ENCODE results near the gene TMC5.
"Not testable (repeated sequence)": the region's sequence is repeated elsewhere in the genome, so short reads cannot be mapped to it uniquely, and the experiment has no call there.

TMC5 gene

DNA sequence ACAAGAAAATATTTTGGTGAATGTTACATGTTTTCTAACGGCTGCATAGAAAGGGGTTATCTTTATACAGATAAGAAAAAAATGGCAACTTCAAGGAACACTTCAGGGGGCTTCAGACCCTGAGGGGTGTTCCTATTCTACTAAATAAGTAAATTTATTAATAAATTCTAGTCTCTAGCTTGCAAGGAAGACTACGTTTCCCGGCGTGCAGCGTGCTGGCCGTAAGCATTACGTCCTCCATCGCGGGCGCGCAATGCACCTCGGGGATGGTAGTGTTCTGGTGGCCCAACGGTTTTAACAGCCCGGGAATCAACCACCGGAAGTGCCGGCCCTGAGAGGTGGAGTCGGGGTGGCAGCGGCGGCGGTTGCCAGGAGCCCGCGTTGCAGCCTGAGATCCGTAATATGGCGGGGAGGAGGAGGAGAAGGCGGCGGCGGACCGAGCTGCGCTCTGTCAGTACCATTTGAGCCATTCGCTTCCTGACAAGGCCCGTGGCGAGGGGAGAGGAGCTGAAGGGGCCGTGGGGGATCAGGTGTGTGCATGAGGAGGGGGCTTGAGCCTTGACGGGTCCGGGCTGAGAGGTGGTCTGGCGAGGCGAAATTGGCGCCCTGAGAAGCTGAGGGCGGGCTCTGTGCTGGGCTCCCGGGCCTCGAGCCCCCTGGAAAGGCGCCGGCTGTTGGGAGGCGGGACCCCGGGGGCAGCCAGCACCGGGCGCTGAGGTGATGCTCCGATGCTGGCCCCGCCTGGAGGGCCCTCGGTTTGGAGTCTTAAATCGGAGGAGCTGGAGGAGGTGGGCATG, 106.1 kb downstream of the TMC5 start, which contains the start of gene CCP110:
TSS of gene CCP110 (plus strand) at position 384 of the 797 bp plus-strand sequence. CDS start 3,940 bp downstream, outside the sequence.
- peak within 1 kb of the TSS; percentile 85 to 97 for H3K4me3 ChIP-seq (ENCODE audit: low read depth in 1 of 2, low read length in 2 of 2)
- peaks cover 8 to 11% of the 10 kb centered on the region in 2 donors for H3K36me3 ChIP-seq (ENCODE audit: control insufficient read depth in 1 of 2, insufficient read depth in 2 of 2, low read length in 2 of 2)
- H3K27ac ChIP-seq (ENCODE audit: low read length) = peak within 1 kb of the TSS; percentile 35
- peaks cover 0 to 32% of the 10 kb centered on the region in 2 donors for H3K4me1 ChIP-seq (ENCODE audit: control insufficient read depth in 1 of 2, insufficient read depth in 2 of 2, low read length in 2 of 2)
- H3K9me3 ChIP-seq (ENCODE audit: control insufficient read depth in 1 of 2, low read length in 2 of 2) = no peaks in the 10 kb centered on the region
- no peaks in the 10 kb centered on the region for H3K27me3 ChIP-seq (ENCODE audit: low read depth, low read length)

GRCh38 chr16:19524356-19524615, 106.6 kb downstream of the TMC5 start:
- H3K4me3 ChIP-seq (ENCODE audit: low read depth in 1 of 2, low read length in 2 of 2) = peak overlapping the region; percentile 85 to 97
- H3K27ac ChIP-seq (ENCODE audit: low read length) = peak overlapping the region; percentile 35
- peaks cover 11 to 13% of the 10 kb centered on the region in 2 donors for H3K36me3 ChIP-seq (ENCODE audit: control insufficient read depth in 1 of 2, insufficient read depth in 2 of 2, low read length in 2 of 2)
- H3K9me3 ChIP-seq (ENCODE audit: control insufficient read depth in 1 of 2, low read length in 2 of 2) = no peaks in the 10 kb centered on the region
- H3K27me3 ChIP-seq (ENCODE audit: low read depth, low read length) = no peaks in the 10 kb centered on the region
- H3K4me1 ChIP-seq (ENCODE audit: control insufficient read depth in 1 of 2, insufficient read depth in 2 of 2, low read length in 2 of 2) = peaks cover 0 to 32% of the 10 kb centered on the region in 2 donors

DNA sequence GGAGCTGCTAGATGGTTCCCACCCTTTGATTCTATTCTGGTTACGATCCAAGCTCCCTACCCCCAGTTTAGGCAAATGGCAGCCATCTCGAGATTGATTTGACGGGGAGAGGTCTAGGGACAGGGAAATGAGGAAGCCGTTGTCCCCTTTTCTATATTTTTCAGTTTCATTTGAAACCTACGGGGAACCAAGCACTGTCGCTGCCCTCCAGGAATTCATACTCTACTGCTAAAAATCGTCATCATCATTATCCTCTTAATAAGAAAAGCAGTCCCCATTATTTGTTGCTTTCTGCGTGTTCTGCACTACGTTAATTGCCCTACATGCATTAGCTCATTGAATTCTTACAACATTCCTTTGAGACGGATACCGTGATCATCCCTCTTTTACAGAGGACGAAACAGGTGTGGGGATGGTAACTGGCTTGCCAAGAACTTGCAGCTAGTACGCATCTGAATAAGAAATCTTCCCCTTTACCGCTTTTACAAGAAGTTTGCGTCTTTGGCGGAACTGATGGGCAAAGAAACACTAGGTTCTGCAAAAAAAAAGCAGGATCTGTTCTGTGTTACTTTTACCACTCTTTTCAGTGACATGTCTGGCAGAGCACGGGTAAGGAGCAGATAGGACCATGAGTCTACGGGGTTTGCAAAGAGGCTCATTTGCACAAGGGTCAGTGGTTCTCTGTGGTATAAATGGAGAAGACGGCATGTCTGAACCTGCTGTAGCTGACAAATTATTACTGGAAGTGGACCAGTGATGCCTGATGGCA, 107.1 kb downstream of the TMC5 start:
- Histone ChIP-seq H3K36me3 (ENCODE audit: control insufficient read depth in 1 of 2, insufficient read depth in 2 of 2, low read length in 2 of 2) (peaks cover 11 to 13% of the 10 kb centered on the region in 2 donors), H3K4me3 (ENCODE audit: low read depth in 1 of 2, low read length in 2 of 2) (peak overlapping the region; percentile 85 to 97), H3K27ac (ENCODE audit: low read length) (peak overlapping the region; percentile 35), H3K4me1 (ENCODE audit: control insufficient read depth in 1 of 2, insufficient read depth in 2 of 2, low read length in 2 of 2) (peaks cover 0 to 32% of the 10 kb centered on the region in 2 donors), H3K9me3 (ENCODE audit: control insufficient read depth in 1 of 2, low read length in 2 of 2) (no peaks in the 10 kb centered on the region), H3K27me3 (ENCODE audit: low read depth, low read length) (no peaks in the 10 kb centered on the region)

DNA sequence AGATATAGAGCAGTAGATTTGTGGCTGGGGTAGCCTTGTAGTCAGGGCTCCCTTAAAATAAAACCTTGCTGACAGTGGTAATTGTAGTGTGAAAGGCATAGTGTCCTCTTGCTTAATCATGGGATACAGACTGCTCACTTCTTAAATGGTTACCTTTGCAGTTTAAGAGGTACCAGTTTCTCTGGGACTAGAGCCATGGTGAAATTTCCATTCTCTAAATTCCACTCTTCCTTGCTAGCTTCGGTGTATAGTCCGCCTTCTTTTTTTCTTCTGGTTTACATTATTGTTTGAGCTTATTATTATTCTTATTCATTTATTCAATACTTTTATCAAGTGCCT, 107.7 kb downstream of the TMC5 start:
- Histone ChIP-seq H3K4me3 (ENCODE audit: low read depth in 1 of 2, low read length in 2 of 2) (peak overlapping the region; percentile 85 to 97), H3K27ac (ENCODE audit: low read length) (no peak overlapping the region), H3K27me3 (ENCODE audit: low read depth, low read length) (no peaks in the 10 kb centered on the region), H3K9me3 (ENCODE audit: control insufficient read depth in 1 of 2, low read length in 2 of 2) (no peaks in the 10 kb centered on the region), H3K4me1 (ENCODE audit: control insufficient read depth in 1 of 2, insufficient read depth in 2 of 2, low read length in 2 of 2) (peaks cover 0 to 27% of the 10 kb centered on the region in 2 donors), H3K36me3 (ENCODE audit: control insufficient read depth in 1 of 2, insufficient read depth in 2 of 2, low read length in 2 of 2) (peaks cover 11 to 13% of the 10 kb centered on the region in 2 donors)

DNA sequence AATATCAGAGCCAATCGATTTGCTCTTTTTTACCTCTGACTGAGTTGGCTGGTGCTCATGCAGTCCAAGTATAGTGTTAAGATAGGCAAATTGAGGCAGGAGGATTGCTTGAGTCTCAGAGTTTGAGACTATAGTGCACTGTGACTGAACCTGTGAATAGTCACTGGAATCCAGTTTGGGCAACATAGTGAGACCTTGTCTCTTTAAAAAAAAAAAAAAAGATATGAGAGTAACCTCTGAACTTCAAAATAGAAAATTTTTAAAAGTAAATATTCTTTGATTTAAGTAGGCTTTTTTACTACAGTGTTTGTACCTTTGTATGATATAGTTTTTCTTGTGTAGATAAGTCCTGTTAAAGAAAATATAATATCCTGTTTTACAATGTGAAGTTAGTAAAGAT, 109.5 kb downstream of the TMC5 start:
- no peaks in the 10 kb centered on the region for H3K27me3 ChIP-seq (ENCODE audit: low read depth, low read length)
- H3K4me1 ChIP-seq (ENCODE audit: control insufficient read depth in 1 of 2, insufficient read depth in 2 of 2, low read length in 2 of 2) = peaks cover 0 to 17% of the 10 kb centered on the region in 2 donors
- no peaks in the 10 kb centered on the region for H3K9me3 ChIP-seq (ENCODE audit: control insufficient read depth in 1 of 2, low read length in 2 of 2)
- H3K36me3 ChIP-seq (ENCODE audit: control insufficient read depth in 1 of 2, insufficient read depth in 2 of 2, low read length in 2 of 2) = peaks cover 11 to 13% of the 10 kb centered on the region in 2 donors
- no peak overlapping the region for H3K27ac ChIP-seq (ENCODE audit: low read length)
- no peak overlapping the region for H3K4me3 ChIP-seq (ENCODE audit: low read depth in 1 of 2, low read length in 2 of 2)

DNA sequence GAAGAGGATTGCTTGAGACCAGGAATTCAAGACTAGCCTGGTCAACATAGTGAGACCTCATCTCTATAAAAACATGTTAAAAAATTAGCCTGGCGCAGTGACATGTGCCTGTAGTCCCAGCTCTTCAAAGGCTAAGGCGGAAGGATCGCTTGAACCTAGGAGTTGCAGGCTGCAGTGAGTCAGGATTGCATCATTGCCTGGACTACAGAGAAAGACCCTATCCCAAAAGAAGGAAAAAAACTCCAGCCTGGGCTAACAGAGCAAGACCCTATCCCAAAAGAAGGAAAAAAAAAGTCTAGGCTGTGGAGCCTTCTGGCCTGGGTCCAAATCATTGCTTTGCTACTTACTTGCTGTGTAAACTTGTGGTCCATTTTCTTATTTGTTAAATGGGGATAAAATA, 111.0 kb downstream of the TMC5 start:
- Histone ChIP-seq H3K4me1 (ENCODE audit: control insufficient read depth in 1 of 2, insufficient read depth in 2 of 2, low read length in 2 of 2) (peaks cover 0 to 12% of the 10 kb centered on the region in 2 donors), H3K27ac (ENCODE audit: low read length) (no peak overlapping the region), H3K27me3 (ENCODE audit: low read depth, low read length) (no peaks in the 10 kb centered on the region), H3K9me3 (ENCODE audit: control insufficient read depth in 1 of 2, low read length in 2 of 2) (no peaks in the 10 kb centered on the region), H3K4me3 (ENCODE audit: low read depth in 1 of 2, low read length in 2 of 2) (no peak overlapping the region), H3K36me3 (ENCODE audit: control insufficient read depth in 1 of 2, insufficient read depth in 2 of 2, low read length in 2 of 2) (peaks cover 11 to 18% of the 10 kb centered on the region in 2 donors)

DNA sequence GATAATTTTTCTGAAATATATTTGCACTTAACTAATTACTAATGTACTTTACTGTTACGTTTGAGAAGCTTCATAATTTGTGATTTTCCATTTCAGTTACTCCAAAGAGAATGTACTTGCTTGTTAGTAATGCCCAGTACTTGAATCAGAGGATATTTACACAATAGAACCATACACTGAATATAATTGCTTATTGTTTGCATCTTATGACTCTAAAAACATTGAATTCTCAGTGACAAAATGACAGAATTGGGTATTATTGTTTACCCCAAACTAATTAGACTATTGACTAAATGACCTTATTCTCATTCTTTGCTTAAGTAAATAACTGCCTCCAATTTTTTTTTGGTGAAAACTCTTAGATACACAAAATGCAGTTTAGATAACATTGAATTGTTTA, 114.9 kb downstream of the TMC5 start:
- Histone ChIP-seq H3K4me1 (ENCODE audit: control insufficient read depth in 1 of 2, insufficient read depth in 2 of 2, low read length in 2 of 2) (no peaks in the 10 kb centered on the region), H3K4me3 (ENCODE audit: low read depth in 1 of 2, low read length in 2 of 2) (no peak overlapping the region), H3K9me3 (ENCODE audit: control insufficient read depth in 1 of 2, low read length in 2 of 2) (no peaks in the 10 kb centered on the region), H3K27me3 (ENCODE audit: low read depth, low read length) (no peaks in the 10 kb centered on the region), H3K36me3 (ENCODE audit: control insufficient read depth in 1 of 2, insufficient read depth in 2 of 2, low read length in 2 of 2) (peaks cover 24% of the 10 kb centered on the region in 2 donors), H3K27ac (ENCODE audit: low read length) (no peak overlapping the region)

DNA sequence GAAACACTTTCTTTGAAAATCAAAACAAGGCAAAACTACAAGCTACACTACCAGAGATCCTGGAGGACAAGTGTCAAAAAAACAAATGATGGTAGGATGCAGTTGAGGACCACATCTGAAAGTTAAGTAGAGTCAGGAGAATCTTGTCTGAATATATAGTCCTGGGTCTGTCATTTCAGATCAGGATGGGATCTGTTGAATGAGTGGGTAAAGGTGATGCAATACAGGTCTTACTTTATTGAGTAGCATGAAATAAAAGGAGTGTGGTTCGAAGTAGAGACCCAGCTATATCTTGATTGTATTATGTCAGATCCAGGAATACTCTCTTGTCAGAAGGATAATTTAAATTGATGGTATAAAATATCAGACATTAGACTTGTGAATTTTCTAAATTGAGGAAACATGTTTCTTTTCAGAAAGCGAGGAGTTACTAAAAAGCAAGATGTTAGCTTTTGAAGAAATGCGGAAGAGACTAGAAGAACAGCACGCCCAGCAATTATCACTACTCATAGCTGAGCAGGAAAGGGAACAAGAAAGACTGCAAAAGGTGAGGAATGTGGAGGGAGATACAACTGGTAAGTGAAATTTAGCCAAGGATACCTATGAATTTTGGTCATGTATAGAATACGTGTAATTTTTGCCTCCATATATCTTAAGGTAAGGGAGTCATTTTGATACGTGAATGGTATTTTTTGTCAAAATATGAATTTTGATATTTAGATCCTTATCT, 122.7 kb downstream of the TMC5 start:
- H3K27ac ChIP-seq (ENCODE audit: low read length) = no peak overlapping the region
- H3K9me3 ChIP-seq (ENCODE audit: control insufficient read depth in 1 of 2, low read length in 2 of 2) = no peaks in the 10 kb centered on the region
- H3K4me1 ChIP-seq (ENCODE audit: control insufficient read depth in 1 of 2, insufficient read depth in 2 of 2, low read length in 2 of 2) = no peaks in the 10 kb centered on the region
- no peak overlapping the region for H3K4me3 ChIP-seq (ENCODE audit: low read depth in 1 of 2, low read length in 2 of 2)
- no peaks in the 10 kb centered on the region for H3K27me3 ChIP-seq (ENCODE audit: low read depth, low read length)
- peaks cover 37% of the 10 kb centered on the region in 2 donors for H3K36me3 ChIP-seq (ENCODE audit: control insufficient read depth in 1 of 2, insufficient read depth in 2 of 2, low read length in 2 of 2)

DNA sequence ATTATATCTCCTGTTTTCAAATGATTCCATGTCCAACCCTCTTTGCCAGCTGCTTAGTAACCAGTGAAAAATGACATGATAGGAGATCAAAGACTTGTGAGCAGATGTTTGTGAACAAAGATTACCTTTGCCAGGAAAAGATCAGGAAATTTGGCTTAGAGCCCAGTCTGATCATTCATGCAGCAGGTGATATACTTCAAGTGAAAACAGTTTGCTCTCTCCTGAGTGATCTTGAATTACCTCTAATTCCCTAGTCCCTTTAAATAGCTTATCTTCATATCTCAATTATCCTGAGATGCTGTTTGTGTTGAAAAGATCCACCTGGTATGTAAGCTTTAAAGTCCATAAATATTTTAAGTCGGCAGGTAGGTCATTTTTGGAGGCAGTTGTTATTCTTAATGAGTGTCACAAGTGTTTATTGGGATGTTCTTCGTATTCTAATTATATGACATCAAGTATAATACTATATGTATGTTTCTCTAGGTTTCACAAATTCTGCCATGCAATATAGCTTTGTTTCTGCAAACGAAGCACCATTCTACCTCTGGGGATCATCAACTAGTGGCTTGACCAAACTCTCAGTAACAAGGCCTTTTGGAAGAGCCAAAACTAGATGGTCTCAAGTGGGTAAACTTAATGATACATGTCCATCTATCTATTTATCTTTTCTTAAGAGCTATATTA, 124.6 kb downstream of the TMC5 start:
- H3K27me3 ChIP-seq (ENCODE audit: low read depth, low read length) = no peaks in the 10 kb centered on the region
- H3K27ac ChIP-seq (ENCODE audit: low read length) = no peak overlapping the region
- no peaks in the 10 kb centered on the region for H3K4me1 ChIP-seq (ENCODE audit: control insufficient read depth in 1 of 2, insufficient read depth in 2 of 2, low read length in 2 of 2)
- H3K9me3 ChIP-seq (ENCODE audit: control insufficient read depth in 1 of 2, low read length in 2 of 2) = no peaks in the 10 kb centered on the region
- no peak overlapping the region for H3K4me3 ChIP-seq (ENCODE audit: low read depth in 1 of 2, low read length in 2 of 2)
- peaks cover 25 to 39% of the 10 kb centered on the region in 2 donors for H3K36me3 ChIP-seq (ENCODE audit: control insufficient read depth in 1 of 2, insufficient read depth in 2 of 2, low read length in 2 of 2)

DNA sequence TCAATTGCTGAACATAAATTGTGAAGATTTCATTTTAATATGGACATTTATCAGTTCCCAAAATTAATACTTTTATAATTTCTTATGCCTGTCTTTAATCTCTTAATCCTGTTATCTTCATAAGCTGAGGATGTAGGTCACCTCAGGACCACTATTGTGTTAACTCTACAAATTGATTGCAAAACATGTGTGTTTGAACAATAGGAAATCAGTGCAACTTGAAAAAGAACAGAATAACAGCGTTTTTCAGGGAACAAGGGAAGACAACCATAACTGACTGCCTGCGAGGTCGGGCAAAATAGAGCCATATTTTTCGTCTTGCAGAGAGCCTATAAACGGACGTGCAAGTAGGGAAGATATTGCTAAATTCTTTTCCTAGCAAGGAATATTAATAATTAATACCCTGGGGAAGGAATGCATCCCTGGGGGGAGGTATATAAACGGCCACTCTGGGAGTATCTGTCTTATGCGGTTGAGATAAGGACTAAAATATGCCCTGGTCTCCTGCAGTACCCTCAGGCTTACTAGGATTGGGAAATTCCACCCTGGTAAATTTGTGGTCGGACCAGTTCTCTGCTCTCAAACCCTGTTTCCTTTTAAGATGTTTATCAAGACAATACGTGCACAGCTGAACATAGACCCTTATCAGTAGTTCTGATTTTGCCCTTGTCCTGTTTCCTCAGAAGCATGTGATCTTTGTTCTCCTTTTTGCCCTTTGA, 125.8 kb downstream of the TMC5 start:
- H3K9me3 ChIP-seq (ENCODE audit: control insufficient read depth in 1 of 2, low read length in 2 of 2); H3K27ac ChIP-seq (ENCODE audit: low read length); H3K4me3 ChIP-seq (ENCODE audit: low read depth in 1 of 2, low read length in 2 of 2); H3K27me3 ChIP-seq (ENCODE audit: low read depth, low read length); H3K4me1 ChIP-seq (ENCODE audit: control insufficient read depth in 1 of 2, insufficient read depth in 2 of 2, low read length in 2 of 2): not testable (repeated sequence)
- peaks cover 27 to 47% of the 10 kb centered on the region in 2 donors for H3K36me3 ChIP-seq (ENCODE audit: control insufficient read depth in 1 of 2, insufficient read depth in 2 of 2, low read length in 2 of 2)

Measured in muscle layer of duodenum (tissue), 2 donors.